ENCODE data around the gene TCP11L1. TPM values are rescaled to one million over a fixed set of nuclear protein-coding genes. Genes with fewer than 3 reads are reported as not detected.

The TCP11L1 gene
- total RNA-seq, 4 donors from 2014 or later, result 8.3 to 22.4 (median 19.0) TPM

- no peak for ATAC-seq
- Histone ChIP-seq H3K9me3 (no peaks in the 10 kb centered on the region), H3K27ac (no peak overlapping the region), H3K4me1 (no peaks in the 10 kb centered on the region), H3K36me3 (no peaks in the 10 kb centered on the region), H3K27me3 (no peaks in the 10 kb centered on the region), H3K4me3 (no peak overlapping the region)
- in situ Hi-C loops (cut with MboI; ENCODE audit: low sequenced_read_pairs in 4 of 4), result no loop called here
- no peak for DNase-seq
- intact Hi-C loops (cut with DNase I; ENCODE audit: low total_unique reads), result loop anchor here (10.0 kb wide), 1 partner anchor 1923 kb away; no protein-coding TSS in a partner anchor
- no peak for TF ChIP-seq POLR2A (IDR thresholded peaks at IDR 0.05)
- TF ChIP-seq CTCF (IDR thresholded peaks at IDR 0.05 in 4 of 5, conservative IDR thresholded peaks at IDR 0.05 in 1 of 5), result no peak
These were observed 12.9 kb downstream of the TCP11L1 start for GRCh38 chr11:33052231-33052630.

GRCh38 chr11:33055375-33055774 is 16.0 kb downstream of the TCP11L1 start:
- H3K27ac ChIP-seq, result no peak overlapping the region
- in situ Hi-C loops (cut with MboI; ENCODE audit: low sequenced_read_pairs in 4 of 4) (no loop called here), intact Hi-C loops (cut with DNase I; ENCODE audit: low total_unique reads) (loop anchor here (10.0 kb wide), 1 partner anchor 1919 kb away; no protein-coding TSS in a partner anchor)
- no peaks in the 10 kb centered on the region for H3K9me3 ChIP-seq
- H3K4me3 ChIP-seq, result no peak overlapping the region
- H3K36me3 ChIP-seq, result peaks cover 0 to 26% of the 10 kb centered on the region in 2 donors
- no peaks in the 10 kb centered on the region for H3K4me1 ChIP-seq
- no peaks in the 10 kb centered on the region for H3K27me3 ChIP-seq
- ATAC-seq, result no peak
- no peak for TF ChIP-seq POLR2A (IDR thresholded peaks at IDR 0.05)
- TF ChIP-seq CTCF (IDR thresholded peaks at IDR 0.05 in 4 of 5, conservative IDR thresholded peaks at IDR 0.05 in 1 of 5), result no peak
- DNase-seq, result no peak

GRCh38 chr11:33057284-33057683 is 17.9 kb downstream of the TCP11L1 start:
- in situ Hi-C loops (cut with MboI; ENCODE audit: low sequenced_read_pairs in 4 of 4), result no loop called here
- peaks cover 0 to 38% of the 10 kb centered on the region in 2 donors for H3K36me3 ChIP-seq
- ATAC-seq, result no peak

GRCh38 chr11:33059331-33060007 is 20.1 kb downstream of the TCP11L1 start:
- Histone ChIP-seq H3K36me3 (peaks cover 0 to 39% of the 10 kb centered on the region in 2 donors), H3K9me3 (no peaks in the 10 kb centered on the region), H3K27me3 (no peaks in the 10 kb centered on the region), H3K4me3 (no peak overlapping the region), H3K4me1 (peaks cover 0 to 6% of the 10 kb centered on the region in 2 donors), H3K27ac (no peak overlapping the region)
- DNase-seq, result no peak
- no peak for ATAC-seq
- in situ Hi-C loops (cut with MboI; ENCODE audit: low sequenced_read_pairs in 4 of 4), result loop anchor here (5.0 to 10.0 kb wide), 2 partner anchors 102 to 105 kb away; no protein-coding TSS in a partner anchor
- TF ChIP-seq POLR2A (IDR thresholded peaks at IDR 0.05) (no peak), CTCF (IDR thresholded peaks at IDR 0.05 in 4 of 5, conservative IDR thresholded peaks at IDR 0.05 in 1 of 5) (no peak)
- intact Hi-C loops (cut with DNase I; ENCODE audit: low total_unique reads), result loop anchor here (10.0 kb wide), 1 partner anchor 1915 kb away; no protein-coding TSS in a partner anchor

More at GRCh38 chr11:33057284-33057683, 17.9 kb downstream of the TCP11L1 start:
- TF ChIP-seq CTCF (IDR thresholded peaks at IDR 0.05 in 4 of 5, conservative IDR thresholded peaks at IDR 0.05 in 1 of 5), result no peak
- TF ChIP-seq POLR2A (IDR thresholded peaks at IDR 0.05), result no peak
- Histone ChIP-seq H3K27ac (no peak overlapping the region), H3K4me3 (no peak overlapping the region), H3K4me1 (no peaks in the 10 kb centered on the region), H3K9me3 (no peaks in the 10 kb centered on the region), H3K27me3 (no peaks in the 10 kb centered on the region)
- DNase-seq, result no peak
- intact Hi-C loops (cut with DNase I; ENCODE audit: low total_unique reads), result loop anchor here (10.0 kb wide), 1 partner anchor 1918 kb away; no protein-coding TSS in a partner anchor
